GM18909 (cell line): ENCODE results near the gene MAGED1.
"Not testable (repeated sequence)": the region's sequence is repeated elsewhere in the genome, so short reads cannot be mapped to it uniquely, and the experiment has no call there.

ENCODE experiments used
- ATAC-seq: cut with Tn5 transposase; IDR thresholded peaks from one replicate; pipeline ENCODE4 v1.9.1; 2021; ENCODE audit warnings: mild to moderate bottlenecking; ENCODE audit not compliant: unreplicated experiment, poor library complexity

MAGED1 gene

GRCh38 chrX:51894697-51895336 lies 1.4 kb downstream of the MAGED1 start:
- ATAC-seq, result peak; percentile 66

GRCh38 chrX:51896626-51897025 lies 3.2 kb downstream of the MAGED1 start:
- ATAC-seq, result no peak

- no peak for ATAC-seq
Measured at GRCh38 chrX:51899741-51900140, 6.3 kb downstream of the MAGED1 start.

- ATAC-seq, result no peak
Measured at GRCh38 chrX:51902510-51903050, 9.2 kb downstream of the MAGED1 start.

GRCh38 chrX:51905152-51905551 lies 11.7 kb downstream of the MAGED1 start:
- ATAC-seq, result not testable (repeated sequence)

- no peak for ATAC-seq
Measured at GRCh38 chrX:51905711-51906110, 12.3 kb downstream of the MAGED1 start.

- no peak for ATAC-seq
Measured at GRCh38 chrX:51917604-51918003, 24.2 kb downstream of the MAGED1 start.

- no peak for ATAC-seq
Measured at GRCh38 chrX:51922561-51922960, 29.1 kb downstream of the MAGED1 start.

GRCh38 chrX:51931566-51932150 lies 38.2 kb downstream of the MAGED1 start:
- ATAC-seq, result no peak
